ENCODE measurements around the gene AK3. TPM values are rescaled to one million over a fixed set of nuclear protein-coding genes. Genes with fewer than 3 reads are reported as not detected.

Gene AK3
- total RNA-seq, 1 donor from 2014 or later: 45.1 TPM

- H3K4me1 ChIP-seq (ENCODE audit: insufficient read depth, low read length): peaks cover 12% of the 10 kb centered on the region
- no peaks in the 10 kb centered on the region for H3K9me3 ChIP-seq (ENCODE audit: insufficient read depth, low read depth, low read length)
- no peak overlapping the region for H3K4me2 ChIP-seq (ENCODE audit: low read length)
- Mint-ChIP-seq H3K27me3 (ENCODE audit: low read depth, unreplicated experiment) (no peaks in the 10 kb centered on the region), H3K36me3 (ENCODE audit: low read depth, unreplicated experiment) (no peaks in the 10 kb centered on the region), H3K27ac (ENCODE audit: unreplicated experiment) (no peak overlapping the region), H3K9me3 (ENCODE audit: unreplicated experiment) (no peaks in the 10 kb centered on the region), H3K4me1 (ENCODE audit: low read depth, unreplicated experiment) (peaks cover 16% of the 10 kb centered on the region), H3K4me3 (ENCODE audit: unreplicated experiment) (no peak overlapping the region)
- H4K20me1 ChIP-seq (ENCODE audit: insufficient read depth, low read length): no peaks in the 10 kb centered on the region
- TF ChIP-seq CTCF (IDR thresholded peaks at IDR 0.05; ENCODE audit: insufficient read depth, low read depth, low read length): no peak
- no peak for TF ChIP-seq EZH2 (IDR thresholded peaks at IDR 0.05; ENCODE audit: insufficient read depth, low read length)
- H3K9ac ChIP-seq (ENCODE audit: low read length): no peak overlapping the region
- H3K79me2 ChIP-seq (ENCODE audit: insufficient read depth, low read length): no peaks in the 10 kb centered on the region
- no peak overlapping the region for H3K4me3 ChIP-seq (ENCODE audit: insufficient read depth, low read depth, low read length)
- no peaks in the 10 kb centered on the region for H3K27me3 ChIP-seq (ENCODE audit: insufficient read depth, low read length)
- no peaks in the 10 kb centered on the region for H3K36me3 ChIP-seq (ENCODE audit: insufficient read depth, low read length)
- FAIRE-seq (no peak), DNase-seq (ENCODE audit: low read depth) (no peak)
- no peak overlapping the region for H3K27ac ChIP-seq (ENCODE audit: low read depth, low read length)
- no peak overlapping the region for H2AFZ ChIP-seq (ENCODE audit: low read depth, low read length)
These were observed 72.4 kb downstream of the AK3 start for GRCh38 chr9:4668604-4669003.

- Histone ChIP-seq H3K27ac (ENCODE audit: low read depth, low read length) (no peak overlapping the region), H3K9me3 (ENCODE audit: insufficient read depth, low read depth, low read length) (no peaks in the 10 kb centered on the region), H3K9ac (ENCODE audit: low read length) (no peak overlapping the region), H3K36me3 (ENCODE audit: insufficient read depth, low read length) (no peaks in the 10 kb centered on the region), H4K20me1 (ENCODE audit: insufficient read depth, low read length) (no peaks in the 10 kb centered on the region), H3K4me1 (ENCODE audit: insufficient read depth, low read length) (peaks cover 18% of the 10 kb centered on the region), H3K4me2 (ENCODE audit: low read length) (no peak overlapping the region), H3K27me3 (ENCODE audit: insufficient read depth, low read length) (no peaks in the 10 kb centered on the region), H3K4me3 (ENCODE audit: insufficient read depth, low read depth, low read length) (no peak overlapping the region), H2AFZ (ENCODE audit: low read depth, low read length) (no peak overlapping the region), H3K79me2 (ENCODE audit: insufficient read depth, low read length) (peaks cover 7% of the 10 kb centered on the region)
- no peaks in the 10 kb centered on the region for H3K9me3 Mint-ChIP-seq (ENCODE audit: unreplicated experiment)
- H3K27me3 Mint-ChIP-seq (ENCODE audit: low read depth, unreplicated experiment): no peaks in the 10 kb centered on the region
- no peak for TF ChIP-seq CTCF (IDR thresholded peaks at IDR 0.05; ENCODE audit: insufficient read depth, low read depth, low read length)
- no peak for TF ChIP-seq EZH2 (IDR thresholded peaks at IDR 0.05; ENCODE audit: insufficient read depth, low read length)
- no peak overlapping the region for H3K27ac Mint-ChIP-seq (ENCODE audit: unreplicated experiment)
- no peak overlapping the region for H3K4me3 Mint-ChIP-seq (ENCODE audit: unreplicated experiment)
- FAIRE-seq (no peak), DNase-seq (ENCODE audit: low read depth) (no peak)
- H3K36me3 Mint-ChIP-seq (ENCODE audit: low read depth, unreplicated experiment): peaks cover 2% of the 10 kb centered on the region
- peaks cover 22% of the 10 kb centered on the region for H3K4me1 Mint-ChIP-seq (ENCODE audit: low read depth, unreplicated experiment)
These were observed 73.3 kb downstream of the AK3 start for GRCh38 chr9:4667681-4668080.

- Histone ChIP-seq H3K9ac (ENCODE audit: low read length) (peak within 1 kb of the TSS; percentile 67), H3K27me3 (ENCODE audit: insufficient read depth, low read length) (no peaks in the 10 kb centered on the region), H3K36me3 (ENCODE audit: insufficient read depth, low read length) (no peaks in the 10 kb centered on the region), H3K27ac (ENCODE audit: low read depth, low read length) (no peak within 1 kb of the TSS), H4K20me1 (ENCODE audit: insufficient read depth, low read length) (no peaks in the 10 kb centered on the region), H3K4me3 (ENCODE audit: insufficient read depth, low read depth, low read length) (peak within 1 kb of the TSS; percentile 55), H3K9me3 (ENCODE audit: insufficient read depth, low read depth, low read length) (no peaks in the 10 kb centered on the region), H3K79me2 (ENCODE audit: insufficient read depth, low read length) (peaks cover 8% of the 10 kb centered on the region), H2AFZ (ENCODE audit: low read depth, low read length) (peak within 1 kb of the TSS; percentile 62), H3K4me2 (ENCODE audit: low read length) (peak within 1 kb of the TSS; percentile 91), H3K4me1 (ENCODE audit: insufficient read depth, low read length) (peaks cover 26% of the 10 kb centered on the region)
- Mint-ChIP-seq H3K27me3 (ENCODE audit: low read depth, unreplicated experiment) (no peaks in the 10 kb centered on the region), H3K4me1 (ENCODE audit: low read depth, unreplicated experiment) (peaks cover 30% of the 10 kb centered on the region), H3K36me3 (ENCODE audit: low read depth, unreplicated experiment) (peaks cover 3% of the 10 kb centered on the region), H3K27ac (ENCODE audit: unreplicated experiment) (peak within 1 kb of the TSS; percentile 83), H3K9me3 (ENCODE audit: unreplicated experiment) (no peaks in the 10 kb centered on the region), H3K4me3 (ENCODE audit: unreplicated experiment) (peak within 1 kb of the TSS; percentile 85)
- TF ChIP-seq CTCF (IDR thresholded peaks at IDR 0.05; ENCODE audit: insufficient read depth, low read depth, low read length): no peak
- no peak for TF ChIP-seq EZH2 (IDR thresholded peaks at IDR 0.05; ENCODE audit: insufficient read depth, low read length)
- peak; percentile 33 for DNase-seq (ENCODE audit: low read depth)
- no peak for FAIRE-seq
These were observed 74.8 kb downstream of the AK3 start, which contains the start of gene SPATA6L for GRCh38 chr9:4666042-4666699. SPATA6L (minus strand) TSS chr9:4666480; CDS start chr9:4666250, 230 bp downstream.

Data from astrocyte (in vitro differentiated cells and primary cell).